GM10248 (cell line): Measurements from ENCODE around the gene ZNF784.

Experiments used
- CTCF ChIA-PET: fragments of 300-600 bp; sonication (Branson Sonifier 250); formaldehyde crosslinking; extraction: SDS; loops from one replicate; lab custom pipeline; 2021; ENCODE audit warnings: antibody characterized with exemption; lab: Yijun Ruan, JAX
- POLR2A ChIA-PET: fragments of 350-650 bp; sonication (Branson Sonifier 250); formaldehyde crosslinking; extraction: SDS; loops from one replicate; lab custom pipeline; 2020; ENCODE audit warnings: antibody characterized with exemption; lab: Yijun Ruan, JAX
- DNase-seq: peaks from one replicate; pipeline ENCODE4 v3.0.0; 2012; ENCODE audit errors: extremely low spot score
- TF ChIP-seq, protein P1 (sequence below): IDR thresholded peaks from 2 replicates; pipeline ENCODE4 v1.5.1; 2012; ENCODE audit warnings: mild to moderate bottlenecking, low read depth; ENCODE audit errors: extremely low read depth, missing control alignments, control extremely low read depth

The ZNF784 gene

DNA sequence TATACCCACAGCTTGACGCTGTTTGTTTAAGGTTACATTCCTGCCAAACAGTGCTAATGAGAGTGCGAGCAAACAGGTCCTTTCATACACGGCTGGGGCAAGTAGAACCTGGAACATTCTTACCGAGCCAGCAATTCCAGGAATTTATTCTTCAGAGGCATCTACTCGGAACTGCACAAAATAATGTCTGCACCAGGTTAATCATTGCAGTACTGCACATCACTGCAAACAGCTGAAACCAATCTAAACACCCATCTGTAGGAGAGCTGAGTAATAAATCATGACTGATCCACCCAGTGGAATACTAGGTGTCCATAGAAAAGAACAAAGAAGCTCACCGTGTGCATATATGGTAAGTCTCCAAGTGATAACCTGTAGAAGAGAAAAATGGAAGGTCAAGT is 42.5 kb downstream of the ZNF784 start:
- POLR2A ChIA-PET: interaction anchor here (0.9 kb wide), 1 partner anchor 52 kb away, joined by 3 read pairs; no protein-coding TSS in a partner anchor
- CTCF ChIA-PET: interaction anchor here (1.0 to 1.7 kb wide), 3 partner anchors 16 to 78 kb away, joined by 3 to 8 read pairs (median 6); partner anchors contain the start of gene ZNF865
- DNase-seq: no peak
- TF ChIP-seq, protein P1, sequence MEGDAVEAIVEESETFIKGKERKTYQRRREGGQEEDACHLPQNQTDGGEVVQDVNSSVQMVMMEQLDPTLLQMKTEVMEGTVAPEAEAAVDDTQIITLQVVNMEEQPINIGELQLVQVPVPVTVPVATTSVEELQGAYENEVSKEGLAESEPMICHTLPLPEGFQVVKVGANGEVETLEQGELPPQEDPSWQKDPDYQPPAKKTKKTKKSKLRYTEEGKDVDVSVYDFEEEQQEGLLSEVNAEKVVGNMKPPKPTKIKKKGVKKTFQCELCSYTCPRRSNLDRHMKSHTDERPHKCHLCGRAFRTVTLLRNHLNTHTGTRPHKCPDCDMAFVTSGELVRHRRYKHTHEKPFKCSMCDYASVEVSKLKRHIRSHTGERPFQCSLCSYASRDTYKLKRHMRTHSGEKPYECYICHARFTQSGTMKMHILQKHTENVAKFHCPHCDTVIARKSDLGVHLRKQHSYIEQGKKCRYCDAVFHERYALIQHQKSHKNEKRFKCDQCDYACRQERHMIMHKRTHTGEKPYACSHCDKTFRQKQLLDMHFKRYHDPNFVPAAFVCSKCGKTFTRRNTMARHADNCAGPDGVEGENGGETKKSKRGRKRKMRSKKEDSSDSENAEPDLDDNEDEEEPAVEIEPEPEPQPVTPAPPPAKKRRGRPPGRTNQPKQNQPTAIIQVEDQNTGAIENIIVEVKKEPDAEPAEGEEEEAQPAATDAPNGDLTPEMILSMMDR: no peak

DNA sequence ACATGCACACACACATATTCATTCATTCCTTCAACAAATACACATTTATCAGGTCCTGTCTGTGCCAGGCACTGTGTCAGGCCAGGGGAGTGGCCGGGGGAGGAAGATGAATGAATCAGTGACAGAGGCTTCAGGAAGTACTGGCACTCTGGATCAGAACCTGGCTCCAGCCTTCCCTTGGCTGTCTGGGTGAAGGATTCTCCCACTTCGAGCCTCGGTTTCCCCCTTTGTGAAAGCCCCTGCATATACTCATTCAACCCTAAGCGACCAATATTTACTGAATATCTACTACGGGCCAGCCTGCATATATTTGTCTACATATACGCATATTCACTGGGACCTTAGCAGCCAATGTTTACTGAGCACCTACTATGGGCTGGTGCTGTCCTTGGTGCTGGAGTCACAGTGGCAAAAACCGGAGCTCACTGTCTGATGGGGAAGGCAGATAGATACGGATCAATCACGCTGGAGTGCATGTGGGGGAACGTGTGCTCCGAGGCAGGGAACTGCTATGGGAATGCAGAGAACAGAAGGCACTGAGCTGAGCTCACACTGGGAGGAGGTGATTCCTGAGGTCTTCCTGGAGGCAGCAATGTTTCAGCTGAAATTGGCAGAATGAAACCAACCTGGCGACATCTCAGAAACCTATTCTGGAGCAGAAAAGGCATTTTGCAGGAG is 43.1 kb downstream of the ZNF784 start:
- POLR2A ChIA-PET: interaction anchor here (0.9 kb wide), 1 partner anchor 52 kb away, joined by 3 read pairs; no protein-coding TSS in a partner anchor
- TF ChIP-seq, protein P1: no peak
- CTCF ChIA-PET: interaction anchor here (1.0 to 1.7 kb wide), 3 partner anchors 17 to 77 kb away, joined by 3 to 8 read pairs (median 6); partner anchors contain the start of gene ZNF865
- no peak for DNase-seq

DNA sequence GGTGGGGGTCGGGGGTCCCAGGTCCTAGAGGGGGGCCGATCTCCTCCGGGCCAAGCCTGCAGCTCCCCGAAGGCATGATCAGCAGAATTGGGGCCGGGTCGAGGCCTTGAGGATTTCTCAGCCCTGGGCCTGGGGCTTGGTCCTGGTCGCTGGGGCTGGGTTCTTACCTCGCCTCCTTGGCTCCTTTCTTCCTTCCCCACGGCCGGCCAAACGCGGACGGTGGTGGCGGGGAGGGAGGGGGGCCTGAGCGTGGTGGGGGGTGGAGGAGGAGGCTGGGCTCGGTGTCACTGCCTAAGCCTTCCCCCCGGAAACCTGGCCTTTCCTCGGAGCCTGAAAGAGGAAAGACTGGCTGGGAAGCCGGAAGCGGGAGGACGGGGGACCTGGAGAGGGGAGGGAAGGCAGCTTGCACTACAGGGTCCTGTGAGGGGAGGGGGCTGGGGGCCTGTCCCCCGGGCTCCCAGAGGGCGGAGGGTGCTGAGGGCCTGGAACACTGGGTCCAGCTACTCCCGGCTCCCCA is 43.7 kb downstream of the ZNF784 start, which contains the start of gene ZNF579:
Gene ZNF579 (minus strand): TSS at position 221 of the 517 bp plus-strand sequence. CDS start 1,209 bp downstream, outside the sequence.
- TF ChIP-seq, protein P1: no peak
- DNase-seq: peak; percentile 85
- CTCF ChIA-PET: interaction anchor here (0.6 to 1.7 kb wide), 3 partner anchors 26 to 77 kb away, joined by 3 to 8 read pairs (median 6); partner anchors contain the start of gene ZNF865
- POLR2A ChIA-PET: no interaction called here

DNA sequence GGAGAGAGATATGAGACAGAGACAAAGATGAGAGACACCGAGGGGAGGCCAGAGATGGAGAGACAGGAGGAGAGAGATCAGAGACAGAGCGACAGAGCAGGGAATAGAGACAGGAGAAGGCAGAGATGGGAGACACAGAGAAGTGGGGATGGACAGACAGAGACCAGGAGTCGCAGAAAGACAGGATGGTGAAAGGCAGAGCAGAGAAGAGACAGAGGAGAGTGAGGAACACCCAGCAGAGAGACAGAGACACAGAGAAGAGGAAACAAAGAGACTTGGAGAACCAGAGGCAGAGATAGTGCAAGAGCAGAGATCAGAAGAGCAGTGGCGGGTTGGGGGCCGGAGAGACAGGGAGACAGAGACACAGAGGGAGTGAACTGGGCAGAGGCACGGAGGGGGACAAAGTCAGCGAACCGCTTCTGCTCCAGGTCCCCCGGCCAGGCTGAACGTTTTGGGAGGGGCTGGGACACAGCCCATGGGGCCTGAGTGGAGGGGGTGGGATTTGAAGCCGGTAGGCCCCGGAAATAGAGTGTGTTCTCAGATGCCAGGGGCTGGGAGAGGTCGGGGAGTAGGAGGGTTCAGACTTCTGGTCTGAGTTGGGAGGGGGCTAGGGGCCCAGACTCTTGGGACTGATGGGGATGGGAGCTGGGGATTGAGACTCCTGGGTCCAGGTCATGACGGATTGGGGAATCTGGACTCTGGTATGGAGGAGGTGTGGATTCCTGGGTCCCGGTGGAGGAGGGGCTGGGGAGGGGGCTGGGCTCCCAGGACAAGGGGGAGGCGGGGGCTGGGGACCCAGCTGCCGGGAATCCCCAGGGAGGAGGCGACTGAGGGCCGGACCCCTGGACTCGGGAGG is 44.4 kb downstream of the ZNF784 start:
- ChIA-PET CTCF (interaction anchor here (0.6 kb wide), 1 partner anchor 75 kb away, joined by 3 read pairs; no protein-coding TSS in a partner anchor), POLR2A (no interaction called here)
- TF ChIP-seq, protein P1: no peak
- peak; percentile 47 for DNase-seq

DNA sequence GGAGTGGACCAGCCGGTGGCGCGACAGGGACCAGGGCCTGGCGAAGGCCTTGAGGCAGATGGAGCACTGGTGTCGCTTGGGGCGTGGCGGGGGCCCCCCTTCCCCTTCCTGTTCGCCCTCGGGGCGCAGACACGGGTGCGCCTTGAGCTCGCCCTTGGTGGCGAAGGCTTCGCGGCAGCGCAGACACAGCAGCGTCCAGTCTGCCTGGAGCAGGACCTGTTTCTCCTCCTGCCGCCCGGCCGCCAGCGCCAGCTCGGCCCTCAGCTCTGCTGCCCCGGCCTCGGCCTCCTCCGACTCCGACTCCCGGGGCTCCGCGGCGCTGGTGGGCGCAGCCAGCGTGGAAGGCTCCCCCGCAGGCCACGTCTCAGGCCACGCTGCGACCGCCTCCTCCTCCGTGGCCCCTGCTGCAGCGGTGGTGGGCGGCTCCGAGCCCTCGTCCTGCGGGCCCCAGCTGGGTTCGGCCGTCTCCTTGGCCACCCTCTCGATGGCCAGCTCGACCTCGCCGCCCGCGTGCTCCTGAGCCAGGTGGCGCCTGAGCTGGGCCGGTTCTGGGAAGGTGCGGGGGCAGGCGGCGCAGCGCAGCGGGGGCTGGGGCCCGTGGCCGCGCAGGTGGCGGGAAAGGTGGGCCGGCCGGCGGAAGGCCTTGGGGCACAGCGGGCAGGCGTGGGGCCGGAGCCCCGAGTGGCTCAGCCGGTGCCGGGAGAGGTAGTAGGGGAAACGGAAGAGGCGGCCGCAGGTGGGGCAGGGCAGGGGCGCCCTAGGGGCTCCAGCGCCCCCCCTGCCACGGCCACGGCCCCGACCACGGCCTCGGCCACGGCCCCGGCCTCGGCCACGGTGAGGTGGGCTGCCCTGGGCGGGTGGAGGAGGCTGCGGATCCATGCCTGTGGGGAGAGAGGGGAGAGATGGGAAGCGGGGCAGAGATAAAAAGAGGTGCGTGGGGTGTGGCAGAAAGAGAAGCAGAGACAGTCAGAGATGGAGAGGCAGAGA is 45.3 kb downstream of the ZNF784 start:
- ChIA-PET POLR2A (interaction anchor here (0.5 kb wide), 1 partner anchor 1705 kb away, joined by 3 read pairs; no protein-coding TSS in a partner anchor), CTCF (no interaction called here)
- DNase-seq: no peak
- TF ChIP-seq, protein P1: no peak
